Skeletal muscle cell (primary cell): ENCODE data around the gene ATP6V0E2.
"Not testable (repeated sequence)": the region's sequence is repeated elsewhere in the genome, so short reads cannot be mapped to it uniquely, and the experiment has no call there.

Experiments
- DNase-seq: peaks from one replicate; pipeline ENCODE4 v3.0.0-alpha.2; 2010; ENCODE audit warnings: low read depth
- H3K4me3 ChIP-seq: 2 replicates; pipeline ENCODE4 v1.5.1; 2011; ENCODE audit warnings: low read depth, mild to moderate bottlenecking, control low read depth, low read length, moderate library complexity

Gene ATP6V0E2

DNA sequence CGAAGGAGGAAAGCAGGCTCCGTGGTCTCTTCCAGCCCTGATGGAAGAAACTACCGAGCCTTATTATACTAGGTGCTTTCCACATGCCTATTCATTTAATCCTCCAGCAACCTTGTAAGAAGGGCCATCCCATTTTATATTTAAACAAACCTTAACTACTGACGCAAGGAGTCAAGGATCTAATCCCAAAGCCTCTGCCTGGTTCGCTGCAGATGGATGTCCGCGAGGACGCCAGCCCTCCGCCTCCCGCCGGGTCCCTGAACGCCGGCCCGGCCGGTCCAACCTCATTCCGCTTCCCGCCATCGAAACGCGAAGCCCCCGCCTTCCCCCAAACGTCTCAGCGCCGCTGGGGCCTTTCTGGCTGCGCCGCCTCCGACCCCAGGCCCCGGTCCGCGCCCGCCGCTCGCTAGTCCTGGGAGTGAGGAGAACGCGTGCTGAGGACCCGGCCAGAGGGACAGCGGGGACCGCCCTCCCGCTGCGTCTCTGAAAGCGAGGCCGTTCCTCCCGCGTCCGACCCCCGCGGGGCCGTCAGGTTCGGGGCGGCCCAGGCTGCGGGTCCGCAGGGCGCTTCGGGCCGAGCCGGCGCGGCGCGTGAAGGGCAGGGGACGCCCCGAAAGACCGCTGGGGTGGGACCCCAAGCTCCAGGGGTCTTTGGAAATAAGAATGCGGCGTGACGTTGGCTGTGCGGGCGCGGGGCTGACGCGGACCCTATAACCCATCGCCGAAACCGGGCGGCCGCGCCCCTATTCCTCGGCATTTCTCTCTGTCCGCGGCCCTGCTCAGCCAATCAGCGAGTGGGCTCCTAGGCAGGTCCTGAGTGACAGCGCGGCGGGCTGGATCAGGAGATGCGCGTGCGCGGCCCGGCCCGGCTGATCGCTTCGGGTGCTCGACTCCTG is at the start of gene ATP6V0E2:
TSS of gene ATP6V0E2 (plus strand) at position 896 of the 896 bp plus-strand sequence. CDS start 97 bp downstream, outside the sequence.
- peak; percentile 68 for DNase-seq
- H3K4me3 ChIP-seq = peak within 1 kb of the TSS; percentile 71

- no peak for DNase-seq
- no peak overlapping the region for H3K4me3 ChIP-seq
Observed at GRCh38 chr7:149824301-149824741, 49.4 kb upstream of the ATP6V0E2 start.

- DNase-seq = no peak
- no peak overlapping the region for H3K4me3 ChIP-seq
Observed at GRCh38 chr7:149824748-149825566, 48.8 kb upstream of the ATP6V0E2 start.

DNA sequence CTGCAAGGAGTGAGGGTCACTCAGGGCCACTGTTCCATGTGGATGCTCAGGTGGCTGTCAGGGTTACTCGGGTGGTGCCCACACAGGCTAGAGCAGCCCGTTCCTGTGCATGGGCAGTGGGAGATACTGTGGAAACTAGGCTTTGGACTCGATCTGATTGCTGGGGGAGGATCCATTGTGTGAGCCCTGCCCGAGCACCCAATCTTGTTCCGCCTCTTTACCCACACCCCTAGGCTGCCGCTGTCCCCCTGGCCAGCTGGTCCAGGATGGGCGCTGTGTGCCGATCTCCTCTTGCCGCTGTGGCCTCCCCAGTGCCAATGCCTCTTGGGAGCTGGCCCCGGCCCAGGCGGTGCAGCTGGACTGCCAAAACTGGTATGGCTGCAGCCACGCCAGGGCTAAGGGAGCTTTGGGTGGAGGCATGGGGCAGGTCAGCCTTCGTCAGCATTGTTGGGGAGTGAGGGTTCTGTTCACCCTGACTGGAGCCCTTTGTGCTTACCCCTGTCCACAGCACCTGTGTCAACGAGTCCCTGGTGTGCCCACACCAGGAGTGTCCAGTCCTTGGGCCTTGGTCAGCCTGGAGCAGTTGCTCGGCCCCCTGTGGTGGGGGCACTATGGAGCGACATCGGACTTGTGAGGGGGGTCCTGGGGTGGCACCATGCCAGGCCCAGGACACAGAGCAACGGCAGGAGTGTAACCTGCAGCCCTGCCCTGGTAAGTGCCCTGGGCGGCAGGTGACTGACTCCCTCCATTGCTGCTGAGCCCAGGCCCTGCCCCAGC is 48.0 kb upstream of the ATP6V0E2 start:
- DNase-seq = no peak

DNA sequence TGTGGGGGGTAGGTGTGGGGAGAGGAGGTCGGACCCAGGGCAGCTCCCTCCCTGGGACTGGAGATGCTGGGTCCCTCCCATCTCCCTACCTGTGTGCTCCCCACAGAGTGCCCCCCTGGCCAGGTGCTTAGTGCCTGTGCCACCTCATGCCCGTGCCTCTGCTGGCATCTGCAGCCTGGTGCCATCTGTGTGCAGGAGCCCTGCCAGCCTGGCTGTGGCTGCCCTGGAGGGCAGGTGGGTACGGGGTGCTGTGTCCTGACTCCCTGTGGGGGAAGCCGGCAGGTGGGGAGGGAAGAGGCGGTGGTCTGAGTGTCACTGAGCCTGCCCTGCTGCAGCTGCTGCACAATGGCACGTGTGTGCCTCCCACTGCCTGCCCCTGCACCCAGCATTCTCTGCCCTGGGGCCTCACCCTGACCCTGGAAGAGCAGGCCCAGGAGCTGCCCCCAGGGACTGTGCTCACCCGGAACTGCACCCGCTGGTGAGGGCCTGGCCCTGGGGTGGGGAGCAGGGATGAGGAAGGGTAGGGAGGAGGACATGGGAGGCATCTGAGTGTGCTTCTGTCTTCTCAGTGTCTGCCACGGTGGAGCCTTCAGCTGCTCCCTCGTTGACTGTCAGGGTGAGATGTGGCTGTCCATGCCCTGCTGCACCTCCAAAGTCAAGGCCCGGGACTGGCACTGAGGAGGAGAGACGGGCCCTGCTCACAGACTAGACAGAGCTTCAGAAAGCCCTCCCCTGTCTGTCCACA is 47.3 kb upstream of the ATP6V0E2 start:
- H3K4me3 ChIP-seq = no peak overlapping the region
- DNase-seq = no peak

More for the DNA sequence above, 48.0 kb upstream of the ATP6V0E2 start:
- no peak overlapping the region for H3K4me3 ChIP-seq

- no peak overlapping the region for H3K4me3 ChIP-seq
- DNase-seq = no peak
Observed at GRCh38 chr7:149827089-149827981, 46.4 kb upstream of the ATP6V0E2 start.

DNA sequence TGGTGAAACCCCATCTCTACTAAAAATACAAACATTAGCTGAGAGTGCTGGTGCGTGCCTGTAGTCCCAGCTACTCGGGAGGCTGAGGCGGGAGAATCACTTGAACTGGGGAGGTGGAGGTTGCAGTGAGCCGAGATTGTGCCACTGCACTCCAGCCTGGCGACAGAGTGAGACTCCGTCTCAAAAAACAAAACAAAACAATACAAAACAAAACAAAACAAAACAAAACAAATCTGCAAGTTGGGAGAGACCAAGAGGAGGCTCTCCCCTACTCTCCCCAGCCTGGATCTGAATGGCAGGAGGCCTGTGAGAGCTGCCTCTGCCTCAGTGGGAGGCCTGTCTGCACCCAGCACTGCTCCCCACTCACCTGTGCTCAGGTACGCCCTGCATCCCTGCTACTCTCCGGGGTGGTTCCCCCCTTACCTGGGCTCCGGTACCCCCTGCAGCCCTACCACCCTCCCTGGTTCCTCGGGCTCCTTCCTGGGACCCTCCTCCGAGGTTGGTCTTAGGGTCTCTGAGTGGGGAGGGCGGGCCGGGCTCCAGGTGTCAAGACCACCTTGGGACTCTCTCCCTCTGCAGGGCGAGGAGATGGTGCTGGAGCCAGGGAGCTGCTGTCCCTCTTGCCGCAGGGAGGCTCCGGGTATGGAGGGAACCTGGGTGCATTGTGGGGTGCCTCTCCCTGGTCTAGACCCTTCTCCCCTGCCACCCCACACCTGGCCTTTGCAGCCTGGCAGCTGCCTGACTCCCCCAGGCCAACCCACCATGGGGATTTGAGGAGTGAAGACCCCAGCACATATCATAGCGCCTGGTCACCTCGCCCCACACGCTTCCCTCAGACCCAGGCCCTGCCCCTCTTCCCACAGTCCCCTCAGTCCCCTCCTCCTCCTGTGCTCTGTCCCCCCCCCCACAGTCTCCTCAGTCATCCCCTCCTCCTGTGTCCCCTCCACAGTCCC is 45.1 kb upstream of the ATP6V0E2 start:
- no peak for DNase-seq

DNA sequence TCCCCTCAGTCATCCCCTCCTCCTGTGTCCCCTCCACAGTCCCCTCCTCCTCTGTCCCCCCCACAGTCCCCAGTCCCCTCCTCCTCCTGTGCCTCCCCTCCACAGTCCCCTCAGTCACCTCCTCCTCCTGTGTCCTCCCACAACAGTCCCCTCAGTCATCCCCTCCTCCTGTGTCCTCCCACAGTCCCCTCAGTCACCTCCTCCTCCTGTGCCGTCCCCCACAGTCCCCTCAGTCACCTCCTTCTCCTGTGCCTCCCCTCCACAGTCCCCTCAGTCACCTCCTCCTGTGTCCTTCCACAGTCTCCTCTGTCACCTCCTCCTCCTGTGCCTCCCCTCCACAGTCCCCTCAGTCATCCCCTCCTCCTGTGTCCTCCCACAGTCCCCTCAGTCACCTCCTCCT is 43.2 kb upstream of the ATP6V0E2 start:
- H3K4me3 ChIP-seq, DNase-seq: not testable (repeated sequence)

More for the DNA sequence above, 45.1 kb upstream of the ATP6V0E2 start:
- H3K4me3 ChIP-seq = no peak overlapping the region

GRCh38 chr7:149830997-149831740 is 42.6 kb upstream of the ATP6V0E2 start:
- no peak overlapping the region for H3K4me3 ChIP-seq
- DNase-seq = no peak

DNA sequence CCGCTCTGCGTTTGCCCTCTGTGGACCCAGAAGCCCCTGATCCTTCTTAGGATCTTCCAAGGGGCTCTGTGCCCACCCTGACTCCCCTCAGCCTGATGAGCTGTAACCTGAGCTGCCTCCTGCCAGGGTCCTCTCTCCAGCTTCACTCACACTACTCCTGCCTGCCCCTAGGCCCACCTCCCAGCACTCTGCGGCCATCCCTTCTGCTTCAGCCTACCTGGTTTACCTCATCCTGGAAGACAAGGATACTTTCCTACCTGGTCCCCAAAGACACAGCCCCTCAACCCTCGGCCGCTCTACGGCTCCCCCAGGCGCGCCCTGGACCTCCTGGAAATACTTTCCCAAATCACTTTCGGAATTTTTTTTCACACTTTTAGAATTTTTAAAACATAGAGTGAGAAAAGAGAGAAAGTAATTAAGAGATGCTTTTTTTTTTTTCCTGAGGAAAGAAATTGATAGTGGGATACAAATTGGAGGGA is 42.0 kb upstream of the ATP6V0E2 start:
- no peak for DNase-seq
- H3K4me3 ChIP-seq = no peak overlapping the region

- no peak overlapping the region for H3K4me3 ChIP-seq
- DNase-seq = no peak
Observed at GRCh38 chr7:149832332-149833041, 41.3 kb upstream of the ATP6V0E2 start.

- DNase-seq = no peak
- H3K4me3 ChIP-seq = no peak overlapping the region
Observed at GRCh38 chr7:149833495-149834130, 40.2 kb upstream of the ATP6V0E2 start.

DNA sequence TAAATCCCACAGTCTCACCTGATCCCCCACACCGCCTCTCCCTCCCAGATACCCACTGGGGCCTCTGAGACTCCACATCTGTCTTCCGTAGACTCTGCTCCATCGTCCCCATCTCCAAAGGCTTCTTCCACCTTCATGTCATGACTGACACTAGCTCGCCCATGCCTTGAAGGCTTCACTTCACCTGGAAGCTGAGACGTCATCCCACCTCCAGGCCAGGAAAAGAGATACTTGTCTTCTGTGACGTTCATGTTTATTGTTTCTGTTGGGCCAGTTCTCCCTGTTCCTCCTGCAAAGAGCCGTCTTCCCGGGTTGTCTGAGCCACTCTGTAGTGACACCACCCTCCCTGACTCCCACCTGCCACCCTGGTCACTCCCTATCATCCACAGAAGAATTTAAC is 39.2 kb upstream of the ATP6V0E2 start:
- no peak overlapping the region for H3K4me3 ChIP-seq
- no peak for DNase-seq

DNA sequence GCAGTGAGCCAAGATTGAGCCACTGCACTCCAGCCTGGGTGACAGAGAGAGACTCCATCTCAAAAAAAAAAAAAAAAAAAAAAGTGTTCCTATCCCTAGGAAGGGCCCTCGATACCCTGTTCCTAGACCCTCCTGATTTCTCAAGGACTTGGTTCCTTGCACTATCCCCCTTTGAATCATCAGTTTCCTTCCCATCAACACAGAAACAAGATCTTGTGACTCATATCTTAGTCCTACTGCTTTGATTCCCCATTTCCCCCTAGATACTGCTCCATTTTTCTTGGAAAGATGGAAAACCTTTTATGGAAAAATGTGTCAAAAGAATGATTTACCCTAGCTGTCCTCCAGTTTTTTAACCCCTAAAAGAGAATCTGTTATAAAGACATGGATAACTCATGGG is 37.3 kb upstream of the ATP6V0E2 start:
- no peak for DNase-seq
- no peak overlapping the region for H3K4me3 ChIP-seq

DNA sequence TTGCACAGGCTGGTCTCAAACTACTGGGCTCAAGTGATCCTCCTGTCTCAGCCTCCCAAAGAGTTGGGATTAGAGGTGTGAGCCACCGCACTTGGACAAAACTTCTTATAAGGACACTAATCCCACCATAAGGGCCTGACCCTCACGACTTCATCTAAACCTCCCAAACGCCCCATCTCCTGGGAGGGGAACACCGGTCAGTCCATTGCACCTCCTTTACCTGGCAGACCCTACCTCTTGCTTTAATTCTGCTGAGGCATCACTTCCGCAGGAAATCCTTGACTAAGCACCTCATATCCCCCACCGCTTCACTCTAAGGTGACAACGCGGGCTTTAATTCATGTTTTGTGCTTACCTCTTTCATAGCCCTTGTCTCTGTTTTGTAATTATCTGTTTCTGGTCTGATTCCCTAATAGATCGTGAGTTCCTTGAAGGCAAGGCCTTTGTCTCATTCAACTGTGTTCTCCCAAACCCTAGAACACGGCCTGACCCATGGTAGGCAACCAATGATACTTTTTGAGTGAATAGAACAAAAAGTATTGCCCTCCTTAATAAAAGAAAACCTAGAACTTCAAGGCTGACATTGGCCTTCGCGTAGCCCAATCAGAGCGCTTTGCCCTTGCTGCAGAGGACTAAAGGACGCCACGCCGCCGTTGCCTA is 36.1 kb upstream of the ATP6V0E2 start:
- no peak overlapping the region for H3K4me3 ChIP-seq
- no peak for DNase-seq
